ENCODE results near the gene FBXL20. TPM values are rescaled to one million over a fixed set of nuclear protein-coding genes. Genes with fewer than 3 reads are reported as not detected.

The FBXL20 gene
- total RNA-seq, 1 donor from 2014 or later, result 16.3 TPM

GRCh38 chr17:39209317-39210092 is 191.9 kb downstream of the FBXL20 start:
- TF ChIP-seq CTCF (IDR thresholded peaks at IDR 0.05; ENCODE audit: insufficient read depth, low read length, poor library complexity, severe bottlenecking), result no peak
- DNase-seq (ENCODE audit: low read depth), result no peak
- Histone ChIP-seq H3K4me3 (ENCODE audit: low read depth, low read length) (peak overlapping the region; percentile 8), H3K36me3 (ENCODE audit: control insufficient read depth, insufficient read depth, low read length) (peaks cover 3% of the 10 kb centered on the region), H3K27me3 (ENCODE audit: control insufficient read depth, insufficient read depth, low read length) (peaks cover 14% of the 10 kb centered on the region)

- TF ChIP-seq CTCF (IDR thresholded peaks at IDR 0.05; ENCODE audit: insufficient read depth, low read length, poor library complexity, severe bottlenecking), result no peak
- peaks cover 5% of the 10 kb centered on the region for H3K36me3 ChIP-seq (ENCODE audit: control insufficient read depth, insufficient read depth, low read length)
- H3K27me3 ChIP-seq (ENCODE audit: control insufficient read depth, insufficient read depth, low read length), result peaks cover 11% of the 10 kb centered on the region
- DNase-seq (ENCODE audit: low read depth), result no peak
- no peak overlapping the region for H3K4me3 ChIP-seq (ENCODE audit: low read depth, low read length)
These were observed 192.5 kb downstream of the FBXL20 start for GRCh38 chr17:39208893-39209292.

- H3K27me3 ChIP-seq (ENCODE audit: control insufficient read depth, insufficient read depth, low read length), result peaks cover 11% of the 10 kb centered on the region
- H3K4me3 ChIP-seq (ENCODE audit: low read depth, low read length), result no peak overlapping the region
- no peak for TF ChIP-seq CTCF (IDR thresholded peaks at IDR 0.05; ENCODE audit: insufficient read depth, low read length, poor library complexity, severe bottlenecking)
- peaks cover 8% of the 10 kb centered on the region for H3K36me3 ChIP-seq (ENCODE audit: control insufficient read depth, insufficient read depth, low read length)
- no peak for DNase-seq (ENCODE audit: low read depth)
These were observed 193.3 kb downstream of the FBXL20 start for GRCh38 chr17:39208136-39208535.

- H3K4me3 ChIP-seq (ENCODE audit: low read depth, low read length), result no peak overlapping the region
- no peak for TF ChIP-seq CTCF (IDR thresholded peaks at IDR 0.05; ENCODE audit: insufficient read depth, low read length, poor library complexity, severe bottlenecking)
- no peak for DNase-seq (ENCODE audit: low read depth)
- peaks cover 8% of the 10 kb centered on the region for H3K27me3 ChIP-seq (ENCODE audit: control insufficient read depth, insufficient read depth, low read length)
- peaks cover 10% of the 10 kb centered on the region for H3K36me3 ChIP-seq (ENCODE audit: control insufficient read depth, insufficient read depth, low read length)
These were observed 196.3 kb downstream of the FBXL20 start for GRCh38 chr17:39205112-39205526.

- H3K27me3 ChIP-seq (ENCODE audit: control insufficient read depth, insufficient read depth, low read length), result peaks cover 2% of the 10 kb centered on the region
- no peak for TF ChIP-seq CTCF (IDR thresholded peaks at IDR 0.05; ENCODE audit: insufficient read depth, low read length, poor library complexity, severe bottlenecking)
- no peak for DNase-seq (ENCODE audit: low read depth)
- H3K4me3 ChIP-seq (ENCODE audit: low read depth, low read length), result no peak overlapping the region
- H3K36me3 ChIP-seq (ENCODE audit: control insufficient read depth, insufficient read depth, low read length), result peaks cover 10% of the 10 kb centered on the region
These were observed 197.2 kb downstream of the FBXL20 start for GRCh38 chr17:39204245-39204644.

Other genes starting within 250 kb of the FBXL20 start
- gene PLXDC1, start 250.0 kb downstream of the FBXL20 start, total RNA-seq, result under 0.01 and 0.67 TPM in 2 replicates
- not detected in 2 replicates for gene ARL5C, start 235.5 kb downstream of the FBXL20 start, total RNA-seq
- 6.0 and 7.1 TPM in 2 replicates for gene CACNB1, start 204.0 kb downstream of the FBXL20 start, total RNA-seq
- gene RPL19, start 201.3 kb downstream of the FBXL20 start, total RNA-seq, result 3,729 and 4,555 TPM in 2 replicates
- gene STAC2, start 175.7 kb downstream of the FBXL20 start, total RNA-seq, result not detected in 2 replicates
- gene MED1, start 49.6 kb upstream of the FBXL20 start, total RNA-seq, result 36.7 and 39.9 TPM in 2 replicates
- gene CDK12, start 59.9 kb upstream of the FBXL20 start, total RNA-seq, result 34.2 and 38.7 TPM in 2 replicates
- gene NEUROD2, start 206.3 kb upstream of the FBXL20 start, total RNA-seq, result not detected in 2 replicates
- gene PPP1R1B, start 225.3 kb upstream of the FBXL20 start, total RNA-seq, result not detected in 2 replicates
- gene STARD3, start 235.5 kb upstream of the FBXL20 start, total RNA-seq, result 52.6 and 82.4 TPM in 2 replicates

All from kidney epithelial cell (primary cell).